ENCODE results near the gene PLG. TPM values are rescaled to one million over a fixed set of nuclear protein-coding genes. Genes with fewer than 3 reads are reported as not detected.
"Not testable (repeated sequence)": the region's sequence is repeated elsewhere in the genome, so short reads cannot be mapped to it uniquely, and the experiment has no call there.

PLG gene
- total RNA-seq, 2 donors from 2014 or later, result not detected

GRCh38 chr6:160775792-160776580 lies 73.9 kb downstream of the PLG start:
- ATAC-seq (replicated peaks), result no peak
- Mint-ChIP-seq H3K4me1 (no peaks in the 10 kb centered on the region), H3K27ac (no peak overlapping the region), H3K27me3 (peaks cover 10% of the 10 kb centered on the region), H3K36me3 (ENCODE audit: low read depth) (no peaks in the 10 kb centered on the region), H3K4me3 (no peak overlapping the region), H3K9me3 (no peaks in the 10 kb centered on the region)

- not testable (repeated sequence) for H3K4me1 Mint-ChIP-seq; H3K27ac Mint-ChIP-seq; H3K4me3 Mint-ChIP-seq; H3K36me3 Mint-ChIP-seq (ENCODE audit: low read depth); H3K9me3 Mint-ChIP-seq; ATAC-seq (replicated peaks); H3K27me3 Mint-ChIP-seq
Observed at GRCh38 chr6:160779095-160779494, 77.1 kb downstream of the PLG start.

- not testable (repeated sequence) for ATAC-seq (replicated peaks); H3K27ac Mint-ChIP-seq; H3K9me3 Mint-ChIP-seq; H3K36me3 Mint-ChIP-seq (ENCODE audit: low read depth); H3K4me1 Mint-ChIP-seq; H3K4me3 Mint-ChIP-seq
- peaks cover 15% of the 10 kb centered on the region for H3K27me3 Mint-ChIP-seq
Observed at GRCh38 chr6:160780656-160781055, 78.6 kb downstream of the PLG start.

- Mint-ChIP-seq H3K27ac (no peak overlapping the region), H3K36me3 (ENCODE audit: low read depth) (no peaks in the 10 kb centered on the region), H3K4me3 (no peak overlapping the region), H3K9me3 (no peaks in the 10 kb centered on the region), H3K4me1 (no peaks in the 10 kb centered on the region), H3K27me3 (peaks cover 15% of the 10 kb centered on the region)
- no peak for ATAC-seq (replicated peaks)
Observed at GRCh38 chr6:160781298-160781697, 79.3 kb downstream of the PLG start.

GRCh38 chr6:160782228-160782627 lies 80.2 kb downstream of the PLG start:
- no peak for ATAC-seq (replicated peaks)
- Mint-ChIP-seq H3K27me3 (peaks cover 15% of the 10 kb centered on the region), H3K27ac (no peak overlapping the region), H3K9me3 (no peaks in the 10 kb centered on the region), H3K4me1 (no peaks in the 10 kb centered on the region), H3K4me3 (no peak overlapping the region), H3K36me3 (ENCODE audit: low read depth) (no peaks in the 10 kb centered on the region)

GRCh38 chr6:160783741-160784140 lies 81.7 kb downstream of the PLG start:
- no peak overlapping the region for H3K27ac Mint-ChIP-seq
- no peaks in the 10 kb centered on the region for H3K9me3 Mint-ChIP-seq
- no peaks in the 10 kb centered on the region for H3K36me3 Mint-ChIP-seq (ENCODE audit: low read depth)
- H3K4me3 Mint-ChIP-seq, result no peak overlapping the region
- H3K4me1 Mint-ChIP-seq, result no peaks in the 10 kb centered on the region
- no peak for ATAC-seq (replicated peaks)
- H3K27me3 Mint-ChIP-seq, result peaks cover 15% of the 10 kb centered on the region

- not testable (repeated sequence) for H3K27me3 Mint-ChIP-seq; H3K4me1 Mint-ChIP-seq; H3K27ac Mint-ChIP-seq; H3K4me3 Mint-ChIP-seq; H3K36me3 Mint-ChIP-seq (ENCODE audit: low read depth); H3K9me3 Mint-ChIP-seq; ATAC-seq (replicated peaks)
Observed at GRCh38 chr6:160788126-160788525, 86.1 kb downstream of the PLG start.

- ATAC-seq (replicated peaks), result peak; percentile 37
- H3K27me3 Mint-ChIP-seq, result peaks cover 6% of the 10 kb centered on the region
Observed at GRCh38 chr6:160788806-160789205, 86.8 kb downstream of the PLG start.

GRCh38 chr6:160789263-160790027 lies 87.4 kb downstream of the PLG start:
- peaks cover 5% of the 10 kb centered on the region for H3K9me3 Mint-ChIP-seq
- no peak overlapping the region for H3K4me3 Mint-ChIP-seq
- peaks cover 2% of the 10 kb centered on the region for H3K27me3 Mint-ChIP-seq
- ATAC-seq (replicated peaks), result peak; percentile 70
- H3K4me1 Mint-ChIP-seq, result peaks cover 8% of the 10 kb centered on the region
- peak overlapping the region; percentile 58 for H3K27ac Mint-ChIP-seq
- no peaks in the 10 kb centered on the region for H3K36me3 Mint-ChIP-seq (ENCODE audit: low read depth)

More at GRCh38 chr6:160788806-160789205, 86.8 kb downstream of the PLG start:
- Mint-ChIP-seq H3K4me3 (no peak overlapping the region), H3K4me1 (peaks cover 8% of the 10 kb centered on the region), H3K27ac (peak overlapping the region; percentile 58), H3K9me3 (peaks cover 5% of the 10 kb centered on the region), H3K36me3 (ENCODE audit: low read depth) (no peaks in the 10 kb centered on the region)

GRCh38 chr6:160790028-160790792 lies 88.2 kb downstream of the PLG start:
- no peaks in the 10 kb centered on the region for H3K27me3 Mint-ChIP-seq
- ATAC-seq (replicated peaks), result no peak
- H3K4me3 Mint-ChIP-seq, result peak overlapping the region; percentile 22
- peaks cover 5% of the 10 kb centered on the region for H3K9me3 Mint-ChIP-seq
- no peaks in the 10 kb centered on the region for H3K36me3 Mint-ChIP-seq (ENCODE audit: low read depth)
- peaks cover 8% of the 10 kb centered on the region for H3K4me1 Mint-ChIP-seq
- H3K27ac Mint-ChIP-seq, result peak overlapping the region; percentile 58

GRCh38 chr6:160791459-160791858 lies 89.4 kb downstream of the PLG start:
- H3K4me3 Mint-ChIP-seq, result no peak overlapping the region
- no peak overlapping the region for H3K27ac Mint-ChIP-seq
- H3K27me3 Mint-ChIP-seq, result no peaks in the 10 kb centered on the region
- peaks cover 5% of the 10 kb centered on the region for H3K9me3 Mint-ChIP-seq
- H3K36me3 Mint-ChIP-seq (ENCODE audit: low read depth), result no peaks in the 10 kb centered on the region
- ATAC-seq (replicated peaks), result peak; percentile 41
- peaks cover 8% of the 10 kb centered on the region for H3K4me1 Mint-ChIP-seq

- Mint-ChIP-seq H3K27ac (no peak overlapping the region), H3K4me1 (peaks cover 8% of the 10 kb centered on the region), H3K36me3 (ENCODE audit: low read depth) (no peaks in the 10 kb centered on the region), H3K9me3 (peaks cover 10% of the 10 kb centered on the region), H3K4me3 (no peak overlapping the region), H3K27me3 (peaks cover 5% of the 10 kb centered on the region)
- peak; percentile 4 for ATAC-seq (replicated peaks)
Observed at GRCh38 chr6:160791981-160792418, 90.0 kb downstream of the PLG start.

- H3K4me1 Mint-ChIP-seq, result peaks cover 8% of the 10 kb centered on the region
- peaks cover 5% of the 10 kb centered on the region for H3K27me3 Mint-ChIP-seq
- no peak for ATAC-seq (replicated peaks)
- H3K27ac Mint-ChIP-seq, result no peak overlapping the region
- no peaks in the 10 kb centered on the region for H3K36me3 Mint-ChIP-seq (ENCODE audit: low read depth)
- H3K4me3 Mint-ChIP-seq, result no peak overlapping the region
- H3K9me3 Mint-ChIP-seq, result peaks cover 13% of the 10 kb centered on the region
Observed at GRCh38 chr6:160792708-160793107, 90.7 kb downstream of the PLG start.

GRCh38 chr6:160793652-160794051 lies 91.6 kb downstream of the PLG start:
- Mint-ChIP-seq H3K36me3 (ENCODE audit: low read depth) (no peaks in the 10 kb centered on the region), H3K9me3 (peaks cover 15% of the 10 kb centered on the region), H3K27ac (no peak overlapping the region), H3K4me1 (peaks cover 8% of the 10 kb centered on the region), H3K4me3 (no peak overlapping the region), H3K27me3 (peaks cover 5% of the 10 kb centered on the region)
- ATAC-seq (replicated peaks), result no peak
